Measurements from ENCODE around the gene BAD. TPM values are rescaled to one million over a fixed set of nuclear protein-coding genes. Genes with fewer than 3 reads are reported as not detected.

Gene BAD
- total RNA-seq, 1 experiment from 2014 or later, result 23.3 TPM

DNA sequence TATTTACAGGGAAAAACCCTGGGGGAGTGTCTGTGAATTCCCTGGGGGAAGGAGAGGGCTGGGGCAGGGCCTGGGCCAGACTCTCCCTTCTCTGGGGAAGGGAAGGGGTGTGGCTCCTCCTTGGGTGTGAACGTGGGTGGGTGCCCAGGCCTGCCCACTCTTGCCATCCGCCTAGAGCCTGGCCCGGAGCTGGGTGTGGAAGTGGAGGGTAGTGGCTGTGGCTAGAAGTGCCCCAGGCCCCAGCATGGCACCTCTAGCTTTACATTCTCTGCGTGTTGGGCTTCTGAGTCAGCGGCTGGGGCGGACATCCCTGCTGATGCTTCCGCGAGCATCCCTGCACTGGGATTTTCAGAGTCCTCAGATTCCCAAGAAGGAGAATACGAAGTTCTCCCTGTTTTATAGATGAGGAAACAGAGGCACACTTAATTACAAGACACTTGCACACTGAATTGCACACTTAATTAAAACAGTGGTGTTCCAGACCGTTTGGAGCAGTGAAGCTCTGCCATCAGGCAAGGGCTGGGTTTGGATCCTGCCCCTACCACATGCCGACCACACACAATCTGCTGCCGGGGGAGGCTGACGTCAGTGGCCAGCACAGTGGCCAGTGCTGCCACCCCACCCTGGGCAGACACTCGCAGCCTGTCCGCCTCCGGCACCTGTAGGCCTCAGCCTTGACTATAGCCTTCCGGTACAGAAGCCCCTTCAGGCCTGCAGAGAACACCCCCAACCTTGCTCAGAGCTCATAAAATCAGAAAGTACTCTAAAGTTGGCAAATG is 7.6 kb downstream of the BAD start:
- H3K4me1 Mint-ChIP-seq, result peaks cover 10 to 15% of the 10 kb centered on the region in 2 experiments
- Histone ChIP-seq H2BK20ac (ENCODE audit: low read depth, low read length, poor library complexity, severe bottlenecking) (no peak overlapping the region), H2BK15ac (ENCODE audit: low read depth, low read length) (no peak overlapping the region), H3K79me2 (ENCODE audit: insufficient read depth, low read length) (no peaks in the 10 kb centered on the region), H3K23ac (ENCODE audit: insufficient read length, low read depth, low read length) (no peak overlapping the region), H3K27me3 (ENCODE audit: insufficient read depth, low read length) (no peaks in the 10 kb centered on the region), H3K56ac (ENCODE audit: insufficient read length, low read depth, low read length) (no peak overlapping the region), H2BK120ac (ENCODE audit: low read depth, low read length, poor library complexity, severe bottlenecking) (no peak overlapping the region), H3K4ac (ENCODE audit: low read depth, low read length) (no peak overlapping the region), H3K18ac (ENCODE audit: insufficient read length, low read depth, low read length) (no peak overlapping the region), H3K23me2 (ENCODE audit: insufficient read length, low read depth, low read length, poor library complexity, severe bottlenecking) (peaks cover under 1% of the 10 kb centered on the region), H2BK5ac (ENCODE audit: insufficient read length, low read length) (no peak overlapping the region), H3K14ac (ENCODE audit: insufficient read depth, low read length) (no peak overlapping the region), H2AK5ac (ENCODE audit: insufficient read length, low read length) (no peak overlapping the region), H3K79me1 (ENCODE audit: insufficient read depth, low read depth, low read length, poor library complexity, severe bottlenecking) (no peaks in the 10 kb centered on the region), H4K8ac (replicated peaks; ENCODE audit: insufficient read length, low read depth, low read length) (no peak overlapping the region), H3K9ac (ENCODE audit: extremely low read depth, insufficient read length, low read length) (no peak overlapping the region), H3K4me1 (ENCODE audit: insufficient read depth, low read length) (no peaks in the 10 kb centered on the region), H3K27ac (ENCODE audit: insufficient read length, low read depth, low read length) (no peak overlapping the region), H2BK12ac (ENCODE audit: insufficient read length, low read depth, low read length) (no peak overlapping the region), H4K20me1 (ENCODE audit: control insufficient read depth, insufficient read depth, insufficient read length) (peaks cover 2% of the 10 kb centered on the region), H3K9me3 (ENCODE audit: control insufficient read depth, low read depth, low read length) (no peaks in the 10 kb centered on the region), H4K5ac (ENCODE audit: insufficient read length, low read depth, low read length) (no peak overlapping the region), H3K4me2 (ENCODE audit: insufficient read depth, insufficient read length, low read length) (no peak overlapping the region), H4K91ac (ENCODE audit: insufficient read length, low read depth, low read length) (no peak overlapping the region), H2AFZ (ENCODE audit: low read length) (no peak overlapping the region), H3T11ph (ENCODE audit: low read length) (no peak overlapping the region)
- no CpG with 5 or more reads among the region's 17 CpGs for WGBS (ENCODE audit: extremely low coverage, insufficient read length, low lambda C conversion rate)
- no peak overlapping the region for H3K4me3 Mint-ChIP-seq
- no peaks in the 10 kb centered on the region; the same call in none of the 2 replicates for H3K27me3 Mint-ChIP-seq (ENCODE audit: low read depth)
- no peak for DNase-seq
- TF ChIP-seq, protein P1, sequence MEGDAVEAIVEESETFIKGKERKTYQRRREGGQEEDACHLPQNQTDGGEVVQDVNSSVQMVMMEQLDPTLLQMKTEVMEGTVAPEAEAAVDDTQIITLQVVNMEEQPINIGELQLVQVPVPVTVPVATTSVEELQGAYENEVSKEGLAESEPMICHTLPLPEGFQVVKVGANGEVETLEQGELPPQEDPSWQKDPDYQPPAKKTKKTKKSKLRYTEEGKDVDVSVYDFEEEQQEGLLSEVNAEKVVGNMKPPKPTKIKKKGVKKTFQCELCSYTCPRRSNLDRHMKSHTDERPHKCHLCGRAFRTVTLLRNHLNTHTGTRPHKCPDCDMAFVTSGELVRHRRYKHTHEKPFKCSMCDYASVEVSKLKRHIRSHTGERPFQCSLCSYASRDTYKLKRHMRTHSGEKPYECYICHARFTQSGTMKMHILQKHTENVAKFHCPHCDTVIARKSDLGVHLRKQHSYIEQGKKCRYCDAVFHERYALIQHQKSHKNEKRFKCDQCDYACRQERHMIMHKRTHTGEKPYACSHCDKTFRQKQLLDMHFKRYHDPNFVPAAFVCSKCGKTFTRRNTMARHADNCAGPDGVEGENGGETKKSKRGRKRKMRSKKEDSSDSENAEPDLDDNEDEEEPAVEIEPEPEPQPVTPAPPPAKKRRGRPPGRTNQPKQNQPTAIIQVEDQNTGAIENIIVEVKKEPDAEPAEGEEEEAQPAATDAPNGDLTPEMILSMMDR (conservative IDR thresholded peaks at IDR 0.05), result no peak
- no peak overlapping the region for H3K27ac Mint-ChIP-seq
- peaks cover 0 to 16% (median 15%) of the 10 kb centered on the region in 3 experiments; a peak in 5 of 7 replicates for H3K36me3 Mint-ChIP-seq (ENCODE audit: insufficient read depth in 1 of 3, low read depth in 3 of 3)
- H3K9me3 Mint-ChIP-seq, result no peaks in the 10 kb centered on the region
